Gastrocnemius medialis (tissue), 4 donors: ENCODE results near the gene SPANXD. TPM values are rescaled to one million over a fixed set of nuclear protein-coding genes. Genes with fewer than 3 reads are reported as not detected.

Experiments
- ATAC-seq, 2 donors: fragments of 150-250 bp; one replicate each; pipeline ENCODE4 v1.9.1; 2016
- DNase-seq, 2 donors: peaks; one replicate each; pipeline ENCODE4 v3.0.0-alpha.2; 2019
- H3K27ac ChIP-seq, 4 donors: fragments of 200-600 bp; sonication (generic); 1 replicate in 1 of 4; 2 replicates in 3 of 4; pipeline ENCODE4 v1.5.1; 2016 to 2018; ENCODE audit warnings: mild to moderate bottlenecking in 2 of 4, moderate library complexity in 1 of 4
- H3K27me3 ChIP-seq, 3 donors: fragments of 200-600 bp; sonication (generic) in 2 of 3; 1 replicate in 1 of 3; 2 replicates in 2 of 3; pipeline versions ENCODE4 v1.5.1 to v1.6.0; 2016 to 2019; ENCODE audit warnings: mild to moderate bottlenecking in 1 of 3, moderate library complexity in 1 of 3
- H3K36me3 ChIP-seq, 2 donors: fragments of 200-600 bp; sonication (generic) in 1 of 2; one replicate each; pipeline ENCODE4 v1.5.1; 2017 to 2018
- H3K4me1 ChIP-seq, 2 donors: fragments of 200-600 bp; sonication (generic) in 1 of 2; one replicate each; pipeline ENCODE4 v1.5.1; 2016 to 2017; ENCODE audit warnings: mild to moderate bottlenecking in 2 of 2
- H3K4me3 ChIP-seq, 4 donors: fragments of 200-600 bp; sonication (generic) in 3 of 4; 1 replicate in 1 of 4; 2 replicates in 3 of 4; pipeline ENCODE4 v1.5.1; 2016 to 2019; ENCODE audit warnings: mild to moderate bottlenecking in 2 of 4
- H3K9me3 ChIP-seq, 3 donors: fragments of 200-600 bp; sonication (generic) in 2 of 3; 1 replicate in 1 of 3; 2 replicates in 2 of 3; pipeline ENCODE4 v1.5.1; 2016 to 2019
- CTCF ChIP-seq, 5 experiments: fragments of 450-650 bp in 3 of 5; fragments of 200-600 bp in 2 of 5; sonication (generic) in 2 of 5; IDR thresholded peaks in 4 of 5; conservative IDR thresholded peaks in 1 of 5; 1 replicate in 4 of 5; 2 replicates in 1 of 5; pipeline ENCODE4 v1.5.1; 2016 to 2019; ENCODE audit warnings: antibody characterized with exemption in 5 of 5, mild to moderate bottlenecking in 3 of 5, moderate library complexity in 3 of 5
- POLR2A ChIP-seq, 2 donors: fragments of 450-650 bp; IDR thresholded peaks; one replicate each; pipeline ENCODE4 v1.6.1; 2017; ENCODE audit warnings: antibody characterized with exemption in 2 of 2, mild to moderate bottlenecking in 2 of 2, moderate library complexity in 2 of 2
- in situ Hi-C, 4 donors: fragments of 200-750 bp; cut with MboI; loops; one replicate each; pipeline versions ENCODE4 v1.15.0 to v1.8.0; 2017; ENCODE audit warnings: low sequenced_read_pairs in 4 of 4
- intact Hi-C: fragments of 100-400 bp; cut with DNase I; formaldehyde crosslinking; loops from one replicate; pipeline ENCODE4 v1.15.1; 2023; ENCODE audit warnings: low total_unique reads
- total RNA-seq, 4 donors: library from RNA; depleted of rRNA; stranded (reverse); fragments of >200 nt; gene quantifications; one replicate each; pipeline versions ENCODE4 v1.1.0 to v1.2.3, GENCODE V29; 2016

The SPANXD gene
- total RNA-seq, 4 donors from 2014 or later = not detected

DNA sequence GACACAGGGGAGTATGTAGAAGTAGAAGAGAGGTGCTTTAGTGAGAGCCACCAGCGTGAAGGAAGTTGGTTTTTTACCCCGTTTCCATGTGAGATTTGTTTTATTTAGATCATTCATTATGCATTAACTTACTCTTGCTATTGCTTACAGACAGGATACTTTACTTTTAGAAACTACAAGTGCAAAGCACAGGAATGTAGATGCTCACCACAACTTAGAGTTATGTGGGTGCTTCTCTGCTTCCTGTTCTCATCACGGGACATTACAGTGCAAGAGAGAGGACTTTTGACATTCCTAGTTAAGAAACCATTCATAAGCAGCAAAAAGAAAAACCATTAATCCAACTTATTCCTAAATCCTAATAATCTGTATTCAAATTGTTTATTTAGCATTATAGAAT lies 25.6 kb upstream of the SPANXD start:
- DNase-seq (no peak), ATAC-seq (no peak)
- H3K4me1 ChIP-seq = no peaks in the 10 kb centered on the region
- intact Hi-C loops = no loop called here
- H3K9me3 ChIP-seq = no peaks in the 10 kb centered on the region
- in situ Hi-C loops = no loop called here
- no peak overlapping the region for H3K27ac ChIP-seq
- H3K36me3 ChIP-seq = no peaks in the 10 kb centered on the region
- H3K27me3 ChIP-seq = no peaks in the 10 kb centered on the region
- H3K4me3 ChIP-seq = no peak overlapping the region
- TF ChIP-seq POLR2A (IDR thresholded peaks at IDR 0.05) = no peak
- no peak for TF ChIP-seq CTCF (IDR thresholded peaks at IDR 0.05 in 4 of 5, conservative IDR thresholded peaks at IDR 0.05 in 1 of 5)

- no peak for TF ChIP-seq POLR2A (IDR thresholded peaks at IDR 0.05)
- TF ChIP-seq CTCF (IDR thresholded peaks at IDR 0.05 in 4 of 5, conservative IDR thresholded peaks at IDR 0.05 in 1 of 5) = no peak
- Histone ChIP-seq H3K27me3 (no peaks in the 10 kb centered on the region), H3K9me3 (no peaks in the 10 kb centered on the region), H3K36me3 (no peaks in the 10 kb centered on the region), H3K4me1 (no peaks in the 10 kb centered on the region), H3K4me3 (no peak overlapping the region), H3K27ac (no peak overlapping the region)
- intact Hi-C loops = no loop called here
- ATAC-seq (no peak), DNase-seq (no peak)
- in situ Hi-C loops = no loop called here
These were observed 16.1 kb upstream of the SPANXD start for GRCh38 chrX:141714680-141715079.

DNA sequence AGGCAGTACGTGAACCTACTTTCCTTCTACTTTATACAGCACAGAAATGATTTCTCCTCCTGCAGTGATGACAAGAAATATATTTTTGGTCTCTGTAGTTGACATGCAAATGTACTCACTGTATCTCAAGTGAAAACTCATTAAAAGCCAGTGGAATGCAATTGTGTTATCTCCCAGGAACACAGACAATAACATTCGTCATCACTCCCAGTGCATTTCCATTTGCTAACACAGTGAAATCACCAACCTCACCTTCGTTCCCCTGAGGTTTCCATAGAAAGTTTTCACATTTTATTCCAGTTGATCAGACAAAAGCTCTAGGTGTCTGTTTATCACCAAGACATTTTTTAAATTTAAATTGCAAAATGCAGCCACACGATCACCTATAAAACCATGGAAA lies 2.5 kb upstream of the SPANXD start:
- intact Hi-C loops (no loop called here), in situ Hi-C loops (no loop called here)
- no peak for DNase-seq
- Histone ChIP-seq H3K4me3 (no peak overlapping the region), H3K9me3 (no peaks in the 10 kb centered on the region), H3K36me3 (no peaks in the 10 kb centered on the region), H3K4me1 (no peaks in the 10 kb centered on the region), H3K27me3 (no peaks in the 10 kb centered on the region), H3K27ac (no peak overlapping the region)
- no peak for ATAC-seq
- TF ChIP-seq POLR2A (IDR thresholded peaks at IDR 0.05) (no peak), CTCF (IDR thresholded peaks at IDR 0.05 in 4 of 5, conservative IDR thresholded peaks at IDR 0.05 in 1 of 5) (no peak)

GRCh38 chrX:141673946-141674345 lies 24.6 kb downstream of the SPANXD start:
- Histone ChIP-seq H3K27ac (no peak overlapping the region), H3K36me3 (no peaks in the 10 kb centered on the region), H3K9me3 (no peaks in the 10 kb centered on the region), H3K4me1 (no peaks in the 10 kb centered on the region), H3K27me3 (no peaks in the 10 kb centered on the region), H3K4me3 (no peak overlapping the region)
- ATAC-seq (no peak), DNase-seq (no peak)
- in situ Hi-C loops (no loop called here), intact Hi-C loops (no loop called here)
- TF ChIP-seq CTCF (IDR thresholded peaks at IDR 0.05 in 4 of 5, conservative IDR thresholded peaks at IDR 0.05 in 1 of 5) = no peak

- DNase-seq = no peak
- Histone ChIP-seq H3K9me3 (no peaks in the 10 kb centered on the region), H3K27ac (no peak overlapping the region), H3K27me3 (no peaks in the 10 kb centered on the region), H3K4me1 (no peaks in the 10 kb centered on the region), H3K4me3 (no peak overlapping the region), H3K36me3 (no peaks in the 10 kb centered on the region)
- in situ Hi-C loops (no loop called here), intact Hi-C loops (no loop called here)
- TF ChIP-seq CTCF (IDR thresholded peaks at IDR 0.05 in 4 of 5, conservative IDR thresholded peaks at IDR 0.05 in 1 of 5) = no peak
- TF ChIP-seq POLR2A (IDR thresholded peaks at IDR 0.05) = no peak
- no peak for ATAC-seq
These were observed 28.9 kb downstream of the SPANXD start for GRCh38 chrX:141669689-141670088.
